PC-3 (cell line): Measurements from ENCODE around the gene GH1.

Source experiments
- CTCF ChIP-seq: fragments of 300-600 bp; sonication (generic); conservative IDR thresholded peaks from 2 replicates; pipeline ENCODE4 v1.5.1; 2017; ENCODE audit warnings: antibody characterized with exemption, low read depth, mild to moderate bottlenecking, low read length
- EZH2 ChIP-seq: fragments of 300-600 bp; sonication (generic); IDR thresholded peaks from one replicate; pipeline ENCODE4 v1.6.1; 2017; ENCODE audit warnings: antibody characterized with exemption, mild to moderate bottlenecking, low read length; ENCODE audit not compliant: unreplicated experiment

DNA sequence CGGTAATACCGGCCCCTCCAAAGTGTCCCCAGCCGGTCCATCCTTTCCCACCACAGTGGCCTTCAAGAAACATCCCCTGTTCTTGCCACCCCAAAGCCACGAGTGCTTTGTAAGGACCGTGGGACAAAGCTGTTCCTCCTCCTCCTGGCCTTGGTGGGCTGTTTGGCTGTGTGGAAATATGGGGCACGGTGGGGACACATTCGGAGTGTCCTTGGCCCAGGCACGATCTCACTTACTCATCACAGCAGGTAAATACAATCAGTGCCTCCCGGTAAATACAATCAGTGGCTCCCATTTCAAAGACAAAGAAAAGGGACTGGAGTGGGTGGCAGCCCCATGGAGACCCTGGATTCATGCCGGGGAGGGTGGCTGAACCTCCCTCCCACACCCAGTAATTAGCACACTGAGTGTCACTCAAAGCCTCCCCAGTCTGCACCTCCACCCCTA lies 43.7 kb upstream of the GH1 start:
- TF ChIP-seq CTCF (no peak), EZH2 (no peak)
